HEK293T (cell line): ENCODE data around the gene LCN1.

ENCODE experiments used
- ELF4 ChIP-seq: fragments of 450-650 bp; IDR thresholded peaks from 2 replicates; pipeline ENCODE4 v1.6.1; 2017; ENCODE audit warnings: antibody characterized with exemption
- FOXM1 ChIP-seq: fragments of 450-650 bp; IDR thresholded peaks from 2 replicates; pipeline ENCODE4 v1.6.1; 2017; ENCODE audit warnings: mild to moderate bottlenecking, borderline replicate concordance
- LEF1 ChIP-seq: fragments of 450-650 bp; IDR thresholded peaks from 2 replicates; pipeline ENCODE4 v1.6.1; 2017; ENCODE audit warnings: mild to moderate bottlenecking, borderline replicate concordance
- NFRKB ChIP-seq: fragments of 450-650 bp; IDR thresholded peaks from 2 replicates; pipeline ENCODE4 v1.6.1; 2016; ENCODE audit warnings: mild to moderate bottlenecking, moderate library complexity
- TARDBP ChIP-seq: fragments of 450-650 bp; IDR thresholded peaks from 2 replicates; pipeline ENCODE4 v1.6.1; 2016

GRCh38 chr9:135500525-135501260 lies 20.5 kb upstream of the LCN1 start, which contains the start of gene MRPS2:
- no peak for TF ChIP-seq TARDBP
- TF ChIP-seq FOXM1: no peak
- TF ChIP-seq LEF1: no peak
- TF ChIP-seq ELF4: no peak; the same call in 1 of the 2 replicates
- no peak; the same call in 1 of the 2 replicates for TF ChIP-seq NFRKB
